DND-41 (cell line): Measurements from ENCODE around the gene PCDHGB3.
"Not testable (repeated sequence)": the region's sequence is repeated elsewhere in the genome, so short reads cannot be mapped to it uniquely, and the experiment has no call there.

Source experiments
- ATAC-seq: fragments of 200-7000 bp; cut with Tn5 transposase; 3 replicates; pipeline ENCODE4 v1.9.1; 2021; ENCODE audit warnings: low read depth; ENCODE audit not compliant: insufficient read depth
- DNase-seq: peaks from one replicate; pipeline ENCODE4 v3.0.0-alpha.2; 2020
- H2AFZ ChIP-seq: 2 replicates; pipeline ENCODE4 v1.6.0; 2012; ENCODE audit warnings: low read depth, low read length
- H3K27ac ChIP-seq: 2 replicates; pipeline ENCODE4 v1.5.1; 2012; ENCODE audit warnings: low read length, inconsistent platforms
- H3K27me3 ChIP-seq: fragments of 200-600 bp; sonication (generic); 2 replicates; pipeline ENCODE4 v1.6.0; 2012; ENCODE audit warnings: low read length, mild to moderate bottlenecking, inconsistent platforms; ENCODE audit not compliant: insufficient read depth, poor library complexity
- H3K36me3 ChIP-seq: 2 replicates; pipeline ENCODE4 v1.5.1; 2012; ENCODE audit warnings: low read length, inconsistent platforms; ENCODE audit not compliant: insufficient read depth
- H3K4me1 ChIP-seq: 2 replicates; pipeline ENCODE4 v1.5.1; 2012; ENCODE audit warnings: mild to moderate bottlenecking, low read length; ENCODE audit not compliant: insufficient read depth
- H3K4me2 ChIP-seq: 2 replicates; pipeline ENCODE4 v1.6.0; 2012; ENCODE audit warnings: mild to moderate bottlenecking, moderate library complexity, low read length, inconsistent platforms; ENCODE audit not compliant: insufficient read depth
- H3K4me3 ChIP-seq, 2 experiments: fragments of 200-600 bp in 1 of 2; shearing (Covaris generic) in 1 of 2; 2 replicates each; pipeline ENCODE4 v1.5.1; 2012 to 2016; ENCODE audit warnings: inconsistent platforms in 2 of 2, low read length in 2 of 2, mild to moderate bottlenecking in 2 of 2, low read depth in 1 of 2, moderate library complexity in 1 of 2
- H3K79me2 ChIP-seq: 2 replicates; pipeline ENCODE4 v1.6.0; 2012; ENCODE audit warnings: low read length, inconsistent platforms; ENCODE audit not compliant: insufficient read depth
- H3K9ac ChIP-seq: 2 replicates; pipeline ENCODE4 v1.6.0; 2012; ENCODE audit warnings: low read depth, mild to moderate bottlenecking, inconsistent platforms, low read length, moderate library complexity
- H3K9me3 ChIP-seq: 2 replicates; pipeline ENCODE4 v1.5.1; 2012; ENCODE audit warnings: low read length, moderate library complexity, mild to moderate bottlenecking, inconsistent platforms; ENCODE audit not compliant: insufficient read depth, severe bottlenecking
- H4K20me1 ChIP-seq: 2 replicates; pipeline ENCODE4 v1.6.0; 2012; ENCODE audit warnings: low read length; ENCODE audit not compliant: insufficient read depth
- CTCF ChIP-seq: IDR thresholded peaks from 2 replicates; pipeline ENCODE4 v1.5.1; 2012; ENCODE audit warnings: borderline replicate concordance, low read length, moderate library complexity, mild to moderate bottlenecking; ENCODE audit not compliant: poor library complexity, severe bottlenecking; ENCODE audit errors: extremely low read depth
- EZH2 ChIP-seq: IDR thresholded peaks from 3 replicates; pipeline ENCODE4 v1.6.1; 2012; ENCODE audit warnings: borderline replicate concordance, low read depth, mild to moderate bottlenecking, moderate library complexity, low read length, inconsistent platforms; ENCODE audit not compliant: severe bottlenecking

PCDHGB3 gene

GRCh38 chr5:141399555-141400258 lies 29.7 kb downstream of the PCDHGB3 start:
- Histone ChIP-seq H3K27me3 (no peaks in the 10 kb centered on the region), H3K27ac (no peak overlapping the region), H3K9ac (no peak overlapping the region), H3K79me2 (no peaks in the 10 kb centered on the region), H4K20me1 (no peaks in the 10 kb centered on the region), H2AFZ (no peak overlapping the region), H3K36me3 (no peaks in the 10 kb centered on the region), H3K9me3 (no peaks in the 10 kb centered on the region), H3K4me3 (no peak overlapping the region), H3K4me1 (no peaks in the 10 kb centered on the region), H3K4me2 (no peak overlapping the region)
- TF ChIP-seq EZH2 (no peak), CTCF (no peak)
- no peak for DNase-seq
- ATAC-seq = no peak

- H2AFZ ChIP-seq = peak within 1 kb of the TSS; percentile 51
- peak within 1 kb of the TSS; percentile 42; the same call in 1 of the 2 replicates for H3K4me2 ChIP-seq
- H3K9me3 ChIP-seq = no peaks in the 10 kb centered on the region
- peak within 1 kb of the TSS in 1 of 2 experiments; percentile 32; a peak in 1 of 4 replicates for H3K4me3 ChIP-seq
- TF ChIP-seq EZH2 = no peak
- peak; percentile 65 for TF ChIP-seq CTCF
- H3K4me1 ChIP-seq = no peaks in the 10 kb centered on the region
- no peaks in the 10 kb centered on the region for H3K36me3 ChIP-seq
- no peak within 1 kb of the TSS for H3K27ac ChIP-seq
- no peaks in the 10 kb centered on the region for H3K27me3 ChIP-seq
- H3K79me2 ChIP-seq = no peaks in the 10 kb centered on the region
- peak; percentile 27 for DNase-seq
- no peaks in the 10 kb centered on the region for H4K20me1 ChIP-seq
- ATAC-seq = 0 out of 3 replicates have a peak, but pooled peaks have one; percentile 45
- H3K9ac ChIP-seq = no peak within 1 kb of the TSS
Observed at GRCh38 chr5:141402553-141403243, 32.7 kb downstream of the PCDHGB3 start, which contains the start of gene PCDHGA9. Gene PCDHGA9 (plus strand): TSS chr5:141402778. CDS start chr5:141402953, 175 bp downstream.

GRCh38 chr5:141403387-141403786 lies 33.3 kb downstream of the PCDHGB3 start:
- no peak overlapping the region for H3K4me2 ChIP-seq
- no peaks in the 10 kb centered on the region for H3K9me3 ChIP-seq
- H3K4me1 ChIP-seq = no peaks in the 10 kb centered on the region
- ATAC-seq = no peak
- H3K27ac ChIP-seq = no peak overlapping the region
- no peak overlapping the region for H3K4me3 ChIP-seq
- no peak overlapping the region for H2AFZ ChIP-seq
- DNase-seq = no peak
- TF ChIP-seq CTCF (no peak), EZH2 (no peak)
- no peaks in the 10 kb centered on the region for H4K20me1 ChIP-seq
- H3K9ac ChIP-seq = no peak overlapping the region
- no peaks in the 10 kb centered on the region for H3K27me3 ChIP-seq
- H3K36me3 ChIP-seq = no peaks in the 10 kb centered on the region
- H3K79me2 ChIP-seq = no peaks in the 10 kb centered on the region

- not testable (repeated sequence) for H3K36me3 ChIP-seq, H3K4me1 ChIP-seq, H2AFZ ChIP-seq, H3K9me3 ChIP-seq, H3K9ac ChIP-seq, DNase-seq, ATAC-seq, H3K4me2 ChIP-seq, H3K27me3 ChIP-seq, H3K4me3 ChIP-seq, H3K79me2 ChIP-seq, H4K20me1 ChIP-seq, H3K27ac ChIP-seq
Observed at GRCh38 chr5:141407790-141408505, 37.9 kb downstream of the PCDHGB3 start, which contains the start of gene PCDHGB6. Gene PCDHGB6 (plus strand): TSS chr5:141408021. CDS start chr5:141408203, 182 bp downstream.
